HL-60 (cell line): ENCODE results near the gene RAB8B.

Experiments
- CTCF ChIP-seq: IDR thresholded peaks from one replicate; pipeline ENCODE4 v1.5.1; 2011; ENCODE audit warnings: low read length, control low read depth, inconsistent platforms; ENCODE audit not compliant: insufficient read depth
- GABPA ChIP-seq: IDR thresholded peaks from 2 replicates; pipeline ENCODE4 v1.6.1; 2012; ENCODE audit warnings: low read depth
- POLR2AphosphoS5 ChIP-seq: IDR thresholded peaks from 2 replicates; pipeline ENCODE4 v1.6.1; 2012; ENCODE audit warnings: low read depth

DNA sequence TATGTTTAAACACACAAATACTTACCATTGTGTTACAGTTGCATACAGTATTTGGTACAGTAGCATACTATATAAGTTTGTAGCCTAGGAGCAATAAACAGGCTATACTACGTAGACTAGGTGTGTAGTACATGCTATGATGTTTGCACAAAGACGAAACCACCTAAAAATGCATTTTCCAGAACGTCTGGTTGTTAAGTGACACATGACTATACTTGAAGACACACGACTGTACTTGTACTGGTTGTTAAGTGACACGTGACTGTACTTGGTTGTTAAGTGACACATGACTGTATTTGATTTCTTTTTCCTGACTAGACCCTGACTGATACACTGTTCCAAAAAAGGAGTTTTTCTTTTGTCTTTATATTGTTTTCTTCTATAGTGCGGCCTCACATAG is 34.1 kb downstream of the RAB8B start:
- TF ChIP-seq CTCF, result no peak
- no peak for TF ChIP-seq POLR2AphosphoS5
- TF ChIP-seq GABPA, result no peak
